Fibroblast of mammary gland (primary cell): ENCODE measurements around the gene C16orf89.
"Not testable (repeated sequence)": the region's sequence is repeated elsewhere in the genome, so short reads cannot be mapped to it uniquely, and the experiment has no call there.

ENCODE experiments used
- DNase-seq: peaks from one replicate; pipeline ENCODE4 v3.0.0-alpha.2; 2010; ENCODE audit warnings: low read depth
- H3K4me3 ChIP-seq: 2 replicates; pipeline ENCODE4 v1.5.1; 2011; ENCODE audit warnings: low read depth, mild to moderate bottlenecking, low read length, moderate library complexity; ENCODE audit not compliant: control insufficient read depth
- TF ChIP-seq, protein P1 (sequence below): conservative IDR thresholded peaks from 2 replicates; pipeline ENCODE4 v1.5.1; 2011; ENCODE audit warnings: low read depth, low read length, inconsistent platforms; ENCODE audit not compliant: control insufficient read depth, insufficient read depth

C16orf89 gene

DNA sequence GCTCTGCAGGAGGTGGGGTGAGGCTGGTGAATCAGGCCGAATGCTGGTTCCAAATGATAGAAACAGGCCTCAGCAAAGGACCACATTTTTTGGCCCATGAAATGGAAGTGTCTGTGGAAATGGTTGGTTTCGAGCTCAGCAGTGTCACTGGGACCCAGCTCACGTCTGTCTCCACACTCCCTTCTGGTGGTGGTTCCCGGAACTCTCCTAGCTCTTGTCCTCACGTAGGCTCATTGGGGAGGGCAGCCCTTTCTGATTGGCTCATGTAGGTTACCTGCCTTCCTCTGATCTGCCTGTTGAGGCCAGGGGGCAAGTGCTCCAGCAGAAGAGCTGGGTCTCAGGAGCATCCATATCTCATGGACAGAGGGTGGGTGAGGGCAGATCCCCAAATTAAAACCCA lies 9.9 kb upstream of the C16orf89 start:
- TF ChIP-seq, protein P1, sequence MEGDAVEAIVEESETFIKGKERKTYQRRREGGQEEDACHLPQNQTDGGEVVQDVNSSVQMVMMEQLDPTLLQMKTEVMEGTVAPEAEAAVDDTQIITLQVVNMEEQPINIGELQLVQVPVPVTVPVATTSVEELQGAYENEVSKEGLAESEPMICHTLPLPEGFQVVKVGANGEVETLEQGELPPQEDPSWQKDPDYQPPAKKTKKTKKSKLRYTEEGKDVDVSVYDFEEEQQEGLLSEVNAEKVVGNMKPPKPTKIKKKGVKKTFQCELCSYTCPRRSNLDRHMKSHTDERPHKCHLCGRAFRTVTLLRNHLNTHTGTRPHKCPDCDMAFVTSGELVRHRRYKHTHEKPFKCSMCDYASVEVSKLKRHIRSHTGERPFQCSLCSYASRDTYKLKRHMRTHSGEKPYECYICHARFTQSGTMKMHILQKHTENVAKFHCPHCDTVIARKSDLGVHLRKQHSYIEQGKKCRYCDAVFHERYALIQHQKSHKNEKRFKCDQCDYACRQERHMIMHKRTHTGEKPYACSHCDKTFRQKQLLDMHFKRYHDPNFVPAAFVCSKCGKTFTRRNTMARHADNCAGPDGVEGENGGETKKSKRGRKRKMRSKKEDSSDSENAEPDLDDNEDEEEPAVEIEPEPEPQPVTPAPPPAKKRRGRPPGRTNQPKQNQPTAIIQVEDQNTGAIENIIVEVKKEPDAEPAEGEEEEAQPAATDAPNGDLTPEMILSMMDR: no peak
- no peak for DNase-seq
- no peak overlapping the region for H3K4me3 ChIP-seq

GRCh38 chr16:5073771-5074170 lies 8.0 kb upstream of the C16orf89 start:
- not testable (repeated sequence) for H3K4me3 ChIP-seq, DNase-seq

GRCh38 chr16:5073279-5073629 lies 7.5 kb upstream of the C16orf89 start:
- no peak overlapping the region for H3K4me3 ChIP-seq
- peak; percentile 52 for DNase-seq
- TF ChIP-seq, protein P1: no peak

GRCh38 chr16:5072334-5073278 lies 6.8 kb upstream of the C16orf89 start:
- TF ChIP-seq, protein P1: no peak
- peak overlapping the region; percentile 85 for H3K4me3 ChIP-seq
- no peak for DNase-seq

- peak; percentile 82 for DNase-seq
- H3K4me3 ChIP-seq: peak within 1 kb of the TSS; percentile 85
- TF ChIP-seq, protein P1: no peak
These were observed 6.1 kb upstream of the C16orf89 start, which contains the start of gene ALG1 for GRCh38 chr16:5071681-5072333. Gene ALG1, plus strand, starts transcription at chr16:5071843. Its CDS starts 7 bp downstream, at chr16:5071850.

DNA sequence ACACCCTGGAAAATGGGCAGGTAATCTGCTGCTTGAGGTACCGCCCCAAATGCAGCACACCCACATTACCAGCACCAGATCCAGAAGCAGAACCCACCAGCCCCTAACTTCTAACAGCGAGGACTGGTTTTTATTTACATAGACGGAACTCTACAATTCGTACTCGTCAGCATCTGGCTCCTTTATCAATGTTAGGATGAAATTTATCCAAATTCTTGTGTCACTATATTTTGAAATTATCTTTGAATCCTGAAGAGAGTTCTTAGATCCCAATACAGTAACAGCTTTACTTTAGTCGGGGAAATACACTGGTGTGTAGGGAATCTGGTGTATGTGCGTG lies 5.6 kb upstream of the C16orf89 start:
- no peak for DNase-seq
- TF ChIP-seq, protein P1: no peak
- H3K4me3 ChIP-seq: peak overlapping the region; percentile 85
